ENCODE measurements around the gene SF1.

Gene SF1

DNA sequence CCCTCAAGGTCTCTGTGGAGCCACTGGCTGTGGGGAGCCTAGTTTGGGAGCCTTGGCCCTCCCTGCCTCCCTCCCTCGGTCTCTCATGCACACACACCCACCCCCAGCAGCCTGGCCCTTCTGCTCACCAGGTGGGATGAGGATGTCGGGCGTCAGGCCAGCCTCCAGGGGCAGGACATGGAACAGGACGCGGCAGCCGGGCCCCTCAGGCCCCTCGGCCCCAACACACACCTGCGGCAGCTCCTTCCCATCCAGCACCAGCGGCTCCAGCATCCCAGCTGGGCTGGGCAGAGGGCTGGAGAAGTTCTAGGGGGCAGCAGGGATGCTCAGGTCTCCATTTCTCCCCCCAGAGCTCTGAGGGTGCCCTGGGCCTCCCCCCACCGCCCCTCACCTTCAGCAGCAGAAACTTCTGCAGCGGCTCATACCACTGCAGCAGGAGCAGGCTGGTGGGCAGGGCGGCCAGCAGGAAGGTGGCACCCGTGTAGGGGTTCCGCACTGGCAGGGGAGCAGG, 13.5 kb upstream of the SF1 start:
- H3K27me3 ChIP-seq (ENCODE audit: insufficient read depth, low read length), result no peaks in the 10 kb centered on the region
- no peak overlapping the region for H3K9ac ChIP-seq (ENCODE audit: low read length)
- H3K36me3 ChIP-seq (ENCODE audit: control insufficient read depth in 1 of 2, insufficient read depth in 2 of 2, low read length in 2 of 2), result peaks cover 41 to 45% of the 10 kb centered on the region in 2 experiments
- no peak overlapping the region for H3K4me3 ChIP-seq (ENCODE audit: low read depth, low read length)
- H4K8ac ChIP-seq (ENCODE audit: low read depth, low read length), result no peak overlapping the region
- no peak overlapping the region for H2BK12ac ChIP-seq (ENCODE audit: low read length)
- H4K12ac ChIP-seq (ENCODE audit: low read depth, low read length), result no peak overlapping the region
- H3K4me1 ChIP-seq (ENCODE audit: control insufficient read depth in 1 of 2, insufficient read depth in 2 of 2, low read length in 2 of 2), result no peaks in the 10 kb centered on the region
- no peak overlapping the region for H2AFZ ChIP-seq (ENCODE audit: insufficient read depth, low read length, poor library complexity)
- no peak overlapping the region for H2AK5ac ChIP-seq (ENCODE audit: low read length)
- no peaks in the 10 kb centered on the region for H3K79me1 ChIP-seq (ENCODE audit: low read length)
- no peak overlapping the region for H3K27ac ChIP-seq (ENCODE audit: low read depth, low read length)
- no peak for DNase-seq
- no CpG with 5 or more reads among the region's 14 CpGs for WGBS (ENCODE audit: extremely low coverage, insufficient coverage, insufficient read length)
- H3K4me2 ChIP-seq (ENCODE audit: low read length), result no peak overlapping the region
- H3K14ac ChIP-seq (ENCODE audit: low read length), result no peak overlapping the region
- no peaks in the 10 kb centered on the region for H3K9me3 ChIP-seq (ENCODE audit: insufficient read depth, low read depth, low read length)
- no peak overlapping the region for H2BK5ac ChIP-seq (ENCODE audit: low read depth, low read length, poor library complexity)
- no peak overlapping the region for H4K91ac ChIP-seq (ENCODE audit: low read depth, low read length)
- H3K23ac ChIP-seq (ENCODE audit: low read length), result no peak overlapping the region
- H2BK120ac ChIP-seq (ENCODE audit: insufficient read depth, low read length, poor library complexity), result no peak overlapping the region
- no peaks in the 10 kb centered on the region for H3K79me2 ChIP-seq (ENCODE audit: control insufficient read depth, insufficient read depth, low read length, poor library complexity)
- no peak overlapping the region for H3K4ac ChIP-seq (ENCODE audit: low read depth, low read length)
- H3K18ac ChIP-seq (ENCODE audit: low read length), result no peak overlapping the region

DNA sequence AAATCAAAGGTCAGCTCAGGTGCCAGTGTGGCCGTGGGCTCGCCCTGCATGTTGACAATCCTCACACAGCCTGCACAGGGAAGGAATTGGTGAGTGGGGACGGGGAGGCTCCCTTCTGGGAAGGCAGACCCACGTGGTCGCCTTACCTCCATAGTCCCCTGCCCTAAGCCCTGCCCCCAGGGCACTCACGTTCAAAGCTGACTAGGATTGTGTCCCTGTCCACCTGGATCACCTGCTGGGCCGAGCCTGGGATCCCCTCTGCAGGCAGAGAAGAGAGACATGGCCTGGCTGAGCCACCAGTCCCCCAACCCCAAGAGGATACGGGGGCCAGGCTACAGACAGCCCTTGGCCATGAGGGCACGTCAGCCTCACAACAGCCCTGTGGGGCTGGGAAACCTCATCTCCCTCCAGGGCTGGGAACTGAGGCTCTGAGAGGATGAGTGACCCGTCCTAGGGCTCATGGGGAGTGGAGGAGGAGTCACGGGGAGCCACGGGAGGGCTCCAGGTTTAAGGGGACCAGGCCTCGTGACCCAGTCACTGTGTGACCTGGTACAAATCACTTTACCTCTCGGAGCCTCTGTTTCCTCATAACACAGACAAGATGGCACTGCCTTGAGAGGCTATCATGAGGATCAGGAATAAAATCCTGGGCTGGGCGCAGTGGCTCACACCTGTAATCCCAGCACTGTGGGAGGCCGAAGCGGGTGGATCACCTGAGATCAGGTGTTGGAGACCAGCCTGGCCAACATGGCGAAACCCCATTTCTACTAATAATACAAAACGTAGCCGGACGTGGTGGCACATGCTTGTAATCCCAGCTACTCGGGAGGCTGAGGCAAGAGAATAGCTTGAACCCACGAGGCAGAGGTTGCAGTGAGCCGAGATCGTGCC, 12.1 kb upstream of the SF1 start:
- H3K79me1 ChIP-seq (ENCODE audit: low read length), result no peaks in the 10 kb centered on the region
- H2AK5ac ChIP-seq (ENCODE audit: low read length), result no peak overlapping the region
- H3K27me3 ChIP-seq (ENCODE audit: insufficient read depth, low read length), result no peaks in the 10 kb centered on the region
- H3K9ac ChIP-seq (ENCODE audit: low read length), result no peak overlapping the region
- H3K79me2 ChIP-seq (ENCODE audit: control insufficient read depth, insufficient read depth, low read length, poor library complexity), result no peaks in the 10 kb centered on the region
- no peak overlapping the region for H2BK12ac ChIP-seq (ENCODE audit: low read length)
- WGBS (ENCODE audit: extremely low coverage, insufficient coverage, insufficient read length), result no CpG with 5 or more reads among the region's 25 CpGs
- H3K4ac ChIP-seq (ENCODE audit: low read depth, low read length), result no peak overlapping the region
- peaks cover 29 to 34% of the 10 kb centered on the region in 2 experiments for H3K36me3 ChIP-seq (ENCODE audit: control insufficient read depth in 1 of 2, insufficient read depth in 2 of 2, low read length in 2 of 2)
- H3K14ac ChIP-seq (ENCODE audit: low read length), result no peak overlapping the region
- H3K4me1 ChIP-seq (ENCODE audit: control insufficient read depth in 1 of 2, insufficient read depth in 2 of 2, low read length in 2 of 2), result no peaks in the 10 kb centered on the region
- no peak overlapping the region for H3K23ac ChIP-seq (ENCODE audit: low read length)
- DNase-seq, result no peak
- H3K27ac ChIP-seq (ENCODE audit: low read depth, low read length), result no peak overlapping the region
- H4K12ac ChIP-seq (ENCODE audit: low read depth, low read length), result no peak overlapping the region
- H3K4me3 ChIP-seq (ENCODE audit: low read depth, low read length), result no peak overlapping the region
- no peak overlapping the region for H4K91ac ChIP-seq (ENCODE audit: low read depth, low read length)
- no peak overlapping the region for H3K18ac ChIP-seq (ENCODE audit: low read length)
- no peak overlapping the region for H2BK5ac ChIP-seq (ENCODE audit: low read depth, low read length, poor library complexity)
- no peak overlapping the region for H2BK120ac ChIP-seq (ENCODE audit: insufficient read depth, low read length, poor library complexity)
- no peak overlapping the region for H3K4me2 ChIP-seq (ENCODE audit: low read length)
- H4K8ac ChIP-seq (ENCODE audit: low read depth, low read length), result no peak overlapping the region
- no peaks in the 10 kb centered on the region for H3K9me3 ChIP-seq (ENCODE audit: insufficient read depth, low read depth, low read length)
- H2AFZ ChIP-seq (ENCODE audit: insufficient read depth, low read length, poor library complexity), result no peak overlapping the region

DNA sequence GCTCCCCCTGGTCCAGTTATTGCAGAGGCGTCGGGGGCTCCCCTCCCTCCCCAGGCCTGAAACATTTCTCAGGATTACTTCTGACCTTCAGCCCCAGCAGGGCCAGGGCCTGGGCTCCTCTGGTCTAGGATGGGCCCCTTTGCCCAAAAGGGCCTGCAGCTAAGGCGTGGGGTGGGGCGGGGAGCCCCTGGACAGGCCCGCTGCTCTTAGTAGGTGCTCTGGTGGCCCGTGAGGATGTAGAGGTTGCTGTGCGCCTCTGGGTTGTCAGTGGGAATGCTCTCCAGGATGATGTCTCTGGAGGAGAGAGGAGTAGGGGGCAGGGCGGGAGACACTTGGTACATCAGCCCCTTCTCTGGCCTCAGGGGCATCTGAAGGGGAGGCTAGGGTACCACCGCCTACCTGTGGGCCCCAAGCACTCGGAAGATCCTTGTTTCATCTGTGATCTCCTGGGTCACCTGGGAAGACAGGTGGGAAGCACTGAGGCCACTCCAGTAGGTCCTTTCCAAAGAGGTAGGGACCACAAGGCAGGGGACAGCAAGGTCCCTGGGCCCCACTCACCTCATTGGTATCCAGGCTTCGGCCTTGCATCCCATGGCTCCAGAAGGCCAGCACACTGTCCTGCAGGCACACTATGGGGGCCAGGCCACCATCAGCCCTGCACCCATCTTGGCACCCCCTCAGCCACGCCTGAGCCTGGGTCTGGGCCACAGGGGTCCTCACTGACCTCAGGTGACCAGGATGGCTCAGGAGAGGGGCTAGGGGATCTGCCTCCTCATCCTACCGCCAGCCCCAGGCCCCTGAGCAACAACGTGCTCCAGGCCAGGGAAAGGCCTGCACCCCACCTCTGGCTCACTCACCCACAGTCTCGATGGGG, 11.2 kb upstream of the SF1 start:
- no peak overlapping the region for H3K23ac ChIP-seq (ENCODE audit: low read length)
- no peak overlapping the region for H2BK5ac ChIP-seq (ENCODE audit: low read depth, low read length, poor library complexity)
- no peak overlapping the region for H3K9ac ChIP-seq (ENCODE audit: low read length)
- no peak overlapping the region for H4K8ac ChIP-seq (ENCODE audit: low read depth, low read length)
- no peak overlapping the region for H2AK5ac ChIP-seq (ENCODE audit: low read length)
- no peak overlapping the region for H4K12ac ChIP-seq (ENCODE audit: low read depth, low read length)
- H2AFZ ChIP-seq (ENCODE audit: insufficient read depth, low read length, poor library complexity), result no peak overlapping the region
- DNase-seq, result no peak
- no peak overlapping the region for H4K91ac ChIP-seq (ENCODE audit: low read depth, low read length)
- H3K4me3 ChIP-seq (ENCODE audit: low read depth, low read length), result no peak overlapping the region
- no CpG with 5 or more reads among the region's 15 CpGs for WGBS (ENCODE audit: extremely low coverage, insufficient coverage, insufficient read length)
- H3K9me3 ChIP-seq (ENCODE audit: insufficient read depth, low read depth, low read length), result no peaks in the 10 kb centered on the region
- H3K79me2 ChIP-seq (ENCODE audit: control insufficient read depth, insufficient read depth, low read length, poor library complexity), result no peaks in the 10 kb centered on the region
- no peak overlapping the region for H3K4me2 ChIP-seq (ENCODE audit: low read length)
- no peak overlapping the region for H3K4ac ChIP-seq (ENCODE audit: low read depth, low read length)
- no peaks in the 10 kb centered on the region for H3K4me1 ChIP-seq (ENCODE audit: control insufficient read depth in 1 of 2, insufficient read depth in 2 of 2, low read length in 2 of 2)
- no peak overlapping the region for H3K27ac ChIP-seq (ENCODE audit: low read depth, low read length)
- H3K79me1 ChIP-seq (ENCODE audit: low read length), result no peaks in the 10 kb centered on the region
- H3K14ac ChIP-seq (ENCODE audit: low read length), result no peak overlapping the region
- no peaks in the 10 kb centered on the region for H3K27me3 ChIP-seq (ENCODE audit: insufficient read depth, low read length)
- H2BK12ac ChIP-seq (ENCODE audit: low read length), result no peak overlapping the region
- H3K18ac ChIP-seq (ENCODE audit: low read length), result no peak overlapping the region
- H3K36me3 ChIP-seq (ENCODE audit: control insufficient read depth in 1 of 2, insufficient read depth in 2 of 2, low read length in 2 of 2), result peaks cover 29 to 34% of the 10 kb centered on the region in 2 experiments
- H2BK120ac ChIP-seq (ENCODE audit: insufficient read depth, low read length, poor library complexity), result no peak overlapping the region

DNA sequence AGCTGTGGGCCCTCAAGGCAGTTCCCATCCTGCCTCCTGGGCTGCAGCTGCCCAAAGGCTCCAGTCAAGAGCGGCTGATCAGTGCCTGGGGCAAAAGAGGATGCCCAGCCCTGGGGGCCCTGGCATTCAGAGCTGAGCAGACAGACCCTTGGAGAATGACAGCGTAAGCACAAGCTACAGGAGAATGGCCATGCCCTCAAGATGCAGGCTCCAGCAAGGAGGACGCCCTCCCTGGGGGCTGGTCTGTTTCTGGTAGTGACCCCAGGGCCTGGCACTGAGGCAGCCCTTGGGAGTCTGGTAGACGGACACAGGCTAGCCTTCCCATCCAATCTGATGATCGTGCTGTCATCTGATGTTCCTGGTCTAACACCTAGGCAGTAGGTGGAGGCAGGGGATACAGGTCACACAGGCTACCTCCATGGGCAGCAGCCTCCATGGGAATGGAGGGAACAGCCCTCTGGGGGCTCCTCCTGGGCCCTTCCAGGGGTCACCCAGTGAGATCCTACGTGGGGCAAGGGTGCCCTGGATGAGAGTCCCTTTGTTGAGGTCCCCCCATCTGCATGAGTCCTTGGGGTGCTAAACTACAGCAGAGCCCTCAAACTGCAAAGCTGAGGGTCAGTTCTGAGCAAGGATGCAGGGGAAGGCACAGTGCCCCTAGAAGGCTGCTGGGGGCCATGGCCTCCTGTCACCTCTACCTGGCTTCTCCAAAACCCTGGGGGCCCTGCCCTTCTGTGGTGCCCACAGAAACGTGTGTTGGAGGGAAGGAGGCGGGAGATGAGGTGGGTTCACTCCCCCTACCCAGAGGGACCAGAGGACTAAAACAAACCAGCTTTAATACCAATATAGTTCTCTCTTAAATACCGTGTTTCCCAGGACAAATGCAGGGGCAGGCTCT, 10.2 kb upstream of the SF1 start:
- H3K9me3 ChIP-seq (ENCODE audit: insufficient read depth, low read depth, low read length), result no peaks in the 10 kb centered on the region
- H4K91ac ChIP-seq (ENCODE audit: low read depth, low read length), result no peak overlapping the region
- no peak overlapping the region for H3K9ac ChIP-seq (ENCODE audit: low read length)
- no peaks in the 10 kb centered on the region for H3K79me2 ChIP-seq (ENCODE audit: control insufficient read depth, insufficient read depth, low read length, poor library complexity)
- H3K18ac ChIP-seq (ENCODE audit: low read length), result no peak overlapping the region
- H3K14ac ChIP-seq (ENCODE audit: low read length), result no peak overlapping the region
- H3K36me3 ChIP-seq (ENCODE audit: control insufficient read depth in 1 of 2, insufficient read depth in 2 of 2, low read length in 2 of 2), result peaks cover 29 to 34% of the 10 kb centered on the region in 2 experiments
- H4K12ac ChIP-seq (ENCODE audit: low read depth, low read length), result no peak overlapping the region
- H3K27me3 ChIP-seq (ENCODE audit: insufficient read depth, low read length), result no peaks in the 10 kb centered on the region
- H3K27ac ChIP-seq (ENCODE audit: low read depth, low read length), result no peak overlapping the region
- H2BK12ac ChIP-seq (ENCODE audit: low read length), result no peak overlapping the region
- H2AK5ac ChIP-seq (ENCODE audit: low read length), result no peak overlapping the region
- H3K23ac ChIP-seq (ENCODE audit: low read length), result no peak overlapping the region
- H2AFZ ChIP-seq (ENCODE audit: insufficient read depth, low read length, poor library complexity), result no peak overlapping the region
- WGBS (ENCODE audit: extremely low coverage, insufficient coverage, insufficient read length), result no CpG with 5 or more reads among the region's 9 CpGs
- no peak overlapping the region for H3K4me3 ChIP-seq (ENCODE audit: low read depth, low read length)
- DNase-seq, result no peak
- no peak overlapping the region for H3K4ac ChIP-seq (ENCODE audit: low read depth, low read length)
- no peak overlapping the region for H2BK5ac ChIP-seq (ENCODE audit: low read depth, low read length, poor library complexity)
- H3K4me1 ChIP-seq (ENCODE audit: control insufficient read depth in 1 of 2, insufficient read depth in 2 of 2, low read length in 2 of 2), result no peaks in the 10 kb centered on the region
- H3K4me2 ChIP-seq (ENCODE audit: low read length), result no peak overlapping the region
- H2BK120ac ChIP-seq (ENCODE audit: insufficient read depth, low read length, poor library complexity), result no peak overlapping the region
- no peak overlapping the region for H4K8ac ChIP-seq (ENCODE audit: low read depth, low read length)
- no peaks in the 10 kb centered on the region for H3K79me1 ChIP-seq (ENCODE audit: low read length)

All from trophoblast cell (in vitro differentiated cells and primary cell).